H9 (cell line): ENCODE measurements around the gene MRPS18A. TPM values are rescaled to one million over a fixed set of nuclear protein-coding genes. Genes with fewer than 3 reads are reported as not detected.

Experiments used
- DNase-seq: peaks from one replicate; pipeline ENCODE4 v3.0.0-alpha.2; 2017
- H2AFZ ChIP-seq: one replicate; pipeline ENCODE4 v1.6.1; 2013; ENCODE audit warnings: mild to moderate bottlenecking, low read length, control low read depth, moderate library complexity
- H2AK5ac ChIP-seq: 2 replicates; pipeline ENCODE4 v1.6.1; 2013; ENCODE audit warnings: low read length, control low read depth, mixed read lengths; ENCODE audit not compliant: insufficient read length
- H2BK120ac ChIP-seq: one replicate; pipeline ENCODE4 v1.6.1; 2013; ENCODE audit warnings: low read depth, mild to moderate bottlenecking, low read length, control low read depth, inconsistent platforms; ENCODE audit not compliant: poor library complexity, severe bottlenecking
- H2BK12ac ChIP-seq: 2 replicates; pipeline ENCODE4 v1.6.1; 2013; ENCODE audit warnings: low read length, control low read depth, mixed read lengths, low read depth; ENCODE audit not compliant: insufficient read length
- H2BK15ac ChIP-seq: 2 replicates; pipeline ENCODE4 v1.6.1; 2013; ENCODE audit warnings: low read depth, low read length, control low read depth
- H2BK20ac ChIP-seq: one replicate; pipeline ENCODE4 v1.6.1; 2013; ENCODE audit warnings: low read depth, mild to moderate bottlenecking, low read length, control low read depth, inconsistent platforms; ENCODE audit not compliant: poor library complexity, severe bottlenecking
- H2BK5ac ChIP-seq: 2 replicates; pipeline ENCODE4 v1.6.1; 2013; ENCODE audit warnings: low read length, control low read depth, mixed read lengths; ENCODE audit not compliant: insufficient read length
- H3K14ac ChIP-seq: 2 replicates; pipeline ENCODE4 v1.6.1; 2013; ENCODE audit warnings: low read length, control low read depth; ENCODE audit not compliant: insufficient read depth
- H3K18ac ChIP-seq: 2 replicates; pipeline ENCODE4 v1.6.1; 2013; ENCODE audit warnings: low read depth, mild to moderate bottlenecking, mixed read lengths, low read length, control low read depth; ENCODE audit not compliant: insufficient read length
- H3K23ac ChIP-seq: 2 replicates; pipeline ENCODE4 v1.6.1; 2013; ENCODE audit warnings: low read length, control low read depth, mixed read lengths, low read depth; ENCODE audit not compliant: insufficient read length
- H3K23me2 ChIP-seq: 2 replicates; pipeline ENCODE4 v1.6.1; 2013; ENCODE audit warnings: low read depth, mild to moderate bottlenecking, mixed read lengths, low read length, control low read depth; ENCODE audit not compliant: insufficient read length, poor library complexity, severe bottlenecking
- H3K27ac ChIP-seq: 2 replicates; pipeline ENCODE4 v1.5.1; 2013; ENCODE audit warnings: low read length, control low read depth, mixed read lengths, low read depth; ENCODE audit not compliant: insufficient read length
- H3K27me3 ChIP-seq: 2 replicates; pipeline ENCODE4 v1.6.1; 2013; ENCODE audit warnings: low read length, control low read depth, inconsistent platforms; ENCODE audit not compliant: insufficient read depth
- H3K4ac ChIP-seq: 2 replicates; pipeline ENCODE4 v1.6.1; 2013; ENCODE audit warnings: low read depth, mild to moderate bottlenecking, control low read depth, inconsistent platforms, low read length, moderate library complexity
- H3K4me1 ChIP-seq: 2 replicates; pipeline ENCODE4 v1.6.1; 2013; ENCODE audit warnings: low read length, control low read depth, inconsistent platforms; ENCODE audit not compliant: insufficient read depth
- H3K4me2 ChIP-seq: 2 replicates; pipeline ENCODE4 v1.6.1; 2013; ENCODE audit warnings: low read length, control low read depth, mixed read lengths; ENCODE audit not compliant: insufficient read length, insufficient read depth
- H3K56ac ChIP-seq: 2 replicates; pipeline ENCODE4 v1.6.1; 2013; ENCODE audit warnings: low read depth, mild to moderate bottlenecking, mixed read lengths, low read length, control low read depth; ENCODE audit not compliant: insufficient read length
- H3K79me1 ChIP-seq: 2 replicates; pipeline ENCODE4 v1.6.1; 2013; ENCODE audit warnings: low read depth, mild to moderate bottlenecking, moderate library complexity, low read length, control low read depth, inconsistent platforms; ENCODE audit not compliant: insufficient read depth, poor library complexity, severe bottlenecking
- H3K79me2 ChIP-seq: 2 replicates; pipeline ENCODE4 v1.6.1; 2013; ENCODE audit warnings: low read length, control low read depth, inconsistent platforms; ENCODE audit not compliant: insufficient read depth
- H3K9ac ChIP-seq: 2 replicates; pipeline ENCODE4 v1.6.1; 2013; ENCODE audit warnings: low read length, control low read depth, mixed read lengths; ENCODE audit not compliant: insufficient read length; ENCODE audit errors: extremely low read depth
- H3K9me3 ChIP-seq: one replicate; pipeline ENCODE4 v1.6.1; 2013; ENCODE audit warnings: low read depth, low read length, inconsistent platforms; ENCODE audit not compliant: control insufficient read depth
- H3T11ph ChIP-seq: one replicate; pipeline ENCODE4 v1.6.1; 2013; ENCODE audit warnings: mild to moderate bottlenecking, low read length, control low read depth, inconsistent platforms
- H4K20me1 ChIP-seq: one replicate; pipeline ENCODE4 v1.6.1; 2013; ENCODE audit not compliant: control insufficient read depth, insufficient read length, insufficient read depth
- H4K5ac ChIP-seq: 2 replicates; pipeline ENCODE4 v1.6.1; 2013; ENCODE audit warnings: low read depth, mild to moderate bottlenecking, mixed read lengths, low read length, control low read depth; ENCODE audit not compliant: insufficient read length
- H4K8ac ChIP-seq: replicated peaks from 2 replicates; pipeline ENCODE4 v1.6.1; 2013; ENCODE audit warnings: low read length, control low read depth, mixed read lengths, low read depth; ENCODE audit not compliant: insufficient read length
- H4K91ac ChIP-seq: 2 replicates; pipeline ENCODE4 v1.6.1; 2013; ENCODE audit warnings: low read depth, mild to moderate bottlenecking, moderate library complexity, mixed read lengths, low read length, control low read depth; ENCODE audit not compliant: insufficient read length
- H3K27ac Mint-ChIP-seq, 3 experiments: 2 replicates in 2 of 3; 3 replicates in 1 of 3; pipeline ENCODE4 v1.8.0; 2020 to 2021; ENCODE audit warnings: mixed read lengths in 3 of 3, mild to moderate bottlenecking in 1 of 3, moderate library complexity in 1 of 3
- H3K27me3 Mint-ChIP-seq: 2 replicates; pipeline ENCODE4 v1.8.0; 2021; ENCODE audit warnings: low read depth, mild to moderate bottlenecking, moderate library complexity, mixed read lengths
- H3K36me3 Mint-ChIP-seq, 3 experiments: 2 replicates in 2 of 3; 3 replicates in 1 of 3; pipeline ENCODE4 v1.8.0; 2020 to 2021; ENCODE audit warnings: low read depth in 3 of 3, mixed read lengths in 3 of 3; ENCODE audit not compliant: insufficient read depth in 1 of 3
- H3K4me1 Mint-ChIP-seq, 2 experiments: 2 replicates each; pipeline ENCODE4 v1.8.0; 2020; ENCODE audit warnings: mixed read lengths in 2 of 2
- H3K4me3 Mint-ChIP-seq, 2 experiments: 2 replicates in 1 of 2; 3 replicates in 1 of 2; pipeline ENCODE4 v1.8.0; 2020 to 2021; ENCODE audit warnings: mild to moderate bottlenecking in 2 of 2, mixed read lengths in 2 of 2, moderate library complexity in 1 of 2
- H3K9me3 Mint-ChIP-seq, 2 experiments: 2 replicates in 1 of 2; 3 replicates in 1 of 2; pipeline ENCODE4 v1.8.0; 2020; ENCODE audit warnings: mild to moderate bottlenecking in 2 of 2, mixed read lengths in 2 of 2, moderate library complexity in 1 of 2
- CTCF ChIP-seq: fragments of 200-600 bp; sonication (generic); conservative IDR thresholded peaks from 3 replicates; pipeline ENCODE4 v1.8.0; 2021; ENCODE audit warnings: antibody characterized with exemption, mild to moderate bottlenecking
- WGBS: extraction: QIAGEN DNeasy Blood & Tissue Kit; methylation state at CpG from one replicate; pipeline ENCODE4 v1.1.7; 2013; ENCODE audit warnings: missing lambda C conversion rate, low lambda C conversion rate, mixed read lengths; ENCODE audit not compliant: insufficient read length; ENCODE audit errors: extremely low coverage; 5-methylcytosine and 5-hydroxymethylcytosine counted together
- total RNA-seq: library from RNA; stranded (reverse); gene quantifications from 2 replicates; pipeline ENCODE4 v1.2.1, GENCODE V29; 2021

Gene MRPS18A
- total RNA-seq, 1 experiment from 2014 or later, result 65.1 TPM

DNA sequence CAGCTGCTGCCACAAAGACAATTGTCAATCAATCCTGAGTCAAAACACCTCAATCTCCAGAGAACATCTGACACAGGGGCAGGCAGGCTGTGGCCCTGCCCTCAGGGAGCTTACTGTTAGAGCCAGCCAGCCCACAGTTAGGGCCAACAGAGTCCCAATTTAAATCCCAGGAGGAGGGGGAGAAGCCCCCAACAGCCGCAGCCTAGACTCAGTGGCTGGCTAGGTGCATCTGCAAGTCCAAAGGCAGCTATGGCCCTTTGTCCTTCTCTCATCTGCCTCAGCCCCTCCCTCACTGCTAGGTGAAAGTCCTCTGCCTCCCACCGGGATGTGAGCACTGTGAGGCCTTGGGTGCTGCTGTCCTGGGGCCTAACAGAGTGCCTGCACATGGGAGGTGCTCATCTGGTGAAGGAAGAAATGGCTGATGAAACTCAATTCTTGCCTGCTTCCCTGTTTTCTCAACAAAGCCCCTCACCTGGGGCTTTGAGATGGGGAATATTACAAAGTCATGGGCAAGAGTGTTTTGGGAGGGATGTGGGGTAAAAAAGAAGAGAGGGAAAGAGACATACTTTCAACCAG lies 48.7 kb upstream of the MRPS18A start:
- H3K9ac ChIP-seq, result no peak overlapping the region

More for the DNA sequence above, 48.7 kb upstream of the MRPS18A start:
- no peaks in the 10 kb centered on the region for H3K9me3 ChIP-seq
- no peak overlapping the region for H3K18ac ChIP-seq
- DNase-seq, result peak; percentile 18
- no peak overlapping the region for H4K91ac ChIP-seq
- no peaks in the 10 kb centered on the region for H3K79me1 ChIP-seq
- no peak overlapping the region for H2AFZ ChIP-seq
- no peak for TF ChIP-seq CTCF
- H4K20me1 ChIP-seq, result no peaks in the 10 kb centered on the region
- no peaks in the 10 kb centered on the region for H3K27me3 ChIP-seq
- no peak overlapping the region for H3K56ac ChIP-seq
- H3K4me1 ChIP-seq, result no peaks in the 10 kb centered on the region
- no peak overlapping the region; a peak in 2 of 7 replicates for H3K27ac Mint-ChIP-seq
- whole genome bisulfite sequencing, result no CpG with 5 or more reads among the region's 2 CpGs
- H2BK12ac ChIP-seq, result no peak overlapping the region
- no peaks in the 10 kb centered on the region for H3K79me2 ChIP-seq
- no peak overlapping the region for H3K27ac ChIP-seq
- H3K4me2 ChIP-seq, result no peak overlapping the region
- peaks cover 0 to 2% (median 0%) of the 10 kb centered on the region in 3 experiments; a peak in 3 of 7 replicates for H3K36me3 Mint-ChIP-seq
- no peak overlapping the region for H2BK20ac ChIP-seq
- peaks cover 13 to 34% of the 10 kb centered on the region in 2 experiments for H3K4me1 Mint-ChIP-seq
- H3K27me3 Mint-ChIP-seq, result no peaks in the 10 kb centered on the region
- H3K9me3 Mint-ChIP-seq, result peaks cover 1 to 2% of the 10 kb centered on the region in 2 experiments; a peak in 2 of 5 replicates
- H2BK15ac ChIP-seq, result no peak overlapping the region
- no peak overlapping the region for H2BK120ac ChIP-seq
- H2BK5ac ChIP-seq, result no peak overlapping the region
- H4K5ac ChIP-seq, result no peak overlapping the region
- H3K4me3 Mint-ChIP-seq, result no peak overlapping the region
- H3K14ac ChIP-seq, result no peak overlapping the region
- H3K23ac ChIP-seq, result no peak overlapping the region
- no peak overlapping the region for H4K8ac ChIP-seq
- no peak overlapping the region for H3K4ac ChIP-seq
- H3K23me2 ChIP-seq, result no peaks in the 10 kb centered on the region
- no peak overlapping the region for H2AK5ac ChIP-seq
- H3T11ph ChIP-seq, result no peak overlapping the region
